CD14-positive monocyte (primary cell): ENCODE results near the gene RAB43. TPM values are rescaled to one million over a fixed set of nuclear protein-coding genes. Genes with fewer than 3 reads are reported as not detected.

Experiments
- DNase-seq, 3 donors: peaks; one replicate each; pipeline ENCODE4 v3.0.0-alpha.2; 2011 to 2022
- H2AFZ ChIP-seq: 2 replicates; pipeline ENCODE4 v1.6.0; 2012; ENCODE audit warnings: mild to moderate bottlenecking, low read depth, low read length, inconsistent platforms; ENCODE audit not compliant: insufficient read depth, poor library complexity, severe bottlenecking
- H3K27ac ChIP-seq, 2 donors: 1 replicate in 1 of 2; 2 replicates in 1 of 2; pipeline ENCODE4 v1.5.1; 2012 to 2013; ENCODE audit warnings: low read length in 2 of 2, control low read depth in 1 of 2, inconsistent platforms in 1 of 2, low read depth in 1 of 2, mild to moderate bottlenecking in 1 of 2
- H3K27me3 ChIP-seq, 2 donors: one replicate each; pipeline versions ENCODE4 v1.6.0 to v1.6.1; 2011 to 2013; ENCODE audit warnings: low read length in 2 of 2; ENCODE audit not compliant: control insufficient read depth in 2 of 2, insufficient read depth in 2 of 2
- H3K36me3 ChIP-seq, 2 donors: replicated peaks in 1 of 2; 1 replicate in 1 of 2; 2 replicates in 1 of 2; pipeline versions ENCODE4 v1.5.1 to v1.6.1; 2012 to 2013; ENCODE audit warnings: low read length in 2 of 2, control low read depth in 1 of 2, inconsistent platforms in 1 of 2, mild to moderate bottlenecking in 1 of 2; ENCODE audit not compliant: insufficient read depth in 2 of 2, control insufficient read depth in 1 of 2
- H3K4me1 ChIP-seq, 2 donors: 1 replicate in 1 of 2; 2 replicates in 1 of 2; pipeline versions ENCODE4 v1.5.1 to v1.6.1; 2012 to 2013; ENCODE audit warnings: low read length in 2 of 2, control low read depth in 1 of 2, inconsistent platforms in 1 of 2, mild to moderate bottlenecking in 1 of 2, moderate library complexity in 1 of 2; ENCODE audit not compliant: insufficient read depth in 2 of 2, control insufficient read depth in 1 of 2
- H3K4me2 ChIP-seq: replicated peaks from 2 replicates; pipeline ENCODE3; 2012; ENCODE audit warnings: low read length, moderate library complexity, mild to moderate bottlenecking; ENCODE audit not compliant: poor library complexity, severe bottlenecking; ENCODE audit errors: extremely low read depth
- H3K4me3 ChIP-seq, 3 experiments: fragments of 200-600 bp in 1 of 3; sonication (generic) in 1 of 3; replicated peaks in 1 of 3; 1 replicate in 2 of 3; 2 replicates in 1 of 3; pipeline ENCODE4 v1.5.1; 2011 to 2013; ENCODE audit warnings: low read length in 3 of 3, mild to moderate bottlenecking in 3 of 3, control low read depth in 2 of 3, low read depth in 2 of 3, inconsistent platforms in 1 of 3, moderate library complexity in 1 of 3
- H3K79me2 ChIP-seq: 2 replicates; pipeline ENCODE4 v1.6.0; 2012; ENCODE audit warnings: mild to moderate bottlenecking, control low read depth, inconsistent platforms, low read length, moderate library complexity; ENCODE audit not compliant: insufficient read depth
- H3K9ac ChIP-seq: 2 replicates; pipeline ENCODE4 v1.6.0; 2017; ENCODE audit warnings: low read length, mild to moderate bottlenecking; ENCODE audit not compliant: insufficient read depth, poor library complexity, severe bottlenecking
- H3K9me3 ChIP-seq, 2 donors: replicated peaks in 1 of 2; 1 replicate in 1 of 2; 2 replicates in 1 of 2; pipeline versions ENCODE4 v1.5.1 to v1.6.1; 2012 to 2013; ENCODE audit warnings: low read length in 2 of 2, control low read depth in 1 of 2; ENCODE audit not compliant: control insufficient read depth in 1 of 2, insufficient read depth in 1 of 2
- H4K20me1 ChIP-seq: 2 replicates; pipeline ENCODE4 v1.6.0; 2012; ENCODE audit warnings: mild to moderate bottlenecking, low read length, control low read depth, moderate library complexity; ENCODE audit not compliant: insufficient read depth
- H3K27ac Mint-ChIP-seq, 7 donors: one replicate each; pipeline ENCODE4 v1.8.0; 2020; ENCODE audit warnings: mild to moderate bottlenecking in 7 of 7, mixed read lengths in 7 of 7, moderate library complexity in 6 of 7, inconsistent platforms in 2 of 7
- H3K27me3 Mint-ChIP-seq, 3 donors: one replicate each; pipeline ENCODE4 v1.8.0; 2021 to 2022; ENCODE audit warnings: low read depth in 3 of 3, mild to moderate bottlenecking in 3 of 3, mixed read lengths in 3 of 3, moderate library complexity in 3 of 3, inconsistent platforms in 1 of 3
- H3K36me3 Mint-ChIP-seq, 2 donors: one replicate each; pipeline ENCODE4 v1.8.0; 2020; ENCODE audit warnings: mixed read lengths in 2 of 2, inconsistent platforms in 1 of 2, mild to moderate bottlenecking in 1 of 2
- H3K4me1 Mint-ChIP-seq: one replicate; pipeline ENCODE4 v1.8.0; 2020; ENCODE audit warnings: mild to moderate bottlenecking, mixed read lengths
- H3K4me3 Mint-ChIP-seq, 2 donors: one replicate each; pipeline ENCODE4 v1.8.0; 2020; ENCODE audit warnings: mild to moderate bottlenecking in 2 of 2, mixed read lengths in 2 of 2, moderate library complexity in 1 of 2
- H3K9me3 Mint-ChIP-seq, 7 donors: one replicate each; pipeline ENCODE4 v1.8.0; 2020 to 2022; ENCODE audit warnings: mixed read lengths in 7 of 7, mild to moderate bottlenecking in 6 of 7, moderate library complexity in 6 of 7, inconsistent platforms in 2 of 7
- WGBS: methylation state at CpG from one replicate; pipeline ENCODE4 v1.1.5; 2013; ENCODE audit warnings: missing lambda C conversion rate; ENCODE audit not compliant: insufficient coverage; 5-methylcytosine and 5-hydroxymethylcytosine counted together
- intact Hi-C, 2 donors: fragments of 100-400 bp; cut with micrococcal nuclease; formaldehyde crosslinking; loops; one replicate each; pipeline versions ENCODE4 v1.15.0 to v1.15.1; 2023
- polyA plus RNA-seq, 3 donors: library from polyadenylated mRNA; depleted of rRNA in 1 of 3; unstranded in 2 of 3; stranded (reverse) in 1 of 3; fragments of 300-500 nt in 2 of 3; fragments of >200 nt in 1 of 3; fragmentation: Illumina TruSeq in 2 of 3; gene quantifications; 1 replicate in 2 of 3; 2 replicates in 1 of 3; pipeline ENCODE4 v1.2.3, GENCODE V29; 2012 to 2021
- TF ChIP-seq, protein P1 (sequence below): fragments of 200-600 bp; IDR thresholded peaks from one replicate; pipeline ENCODE4 v1.8.0; 2022; ENCODE audit warnings: antibody characterized with exemption, mild to moderate bottlenecking

RAB43 gene
- polyA plus RNA-seq, 3 donors: 7.1 to 15.5 (median 8.5) TPM

DNA sequence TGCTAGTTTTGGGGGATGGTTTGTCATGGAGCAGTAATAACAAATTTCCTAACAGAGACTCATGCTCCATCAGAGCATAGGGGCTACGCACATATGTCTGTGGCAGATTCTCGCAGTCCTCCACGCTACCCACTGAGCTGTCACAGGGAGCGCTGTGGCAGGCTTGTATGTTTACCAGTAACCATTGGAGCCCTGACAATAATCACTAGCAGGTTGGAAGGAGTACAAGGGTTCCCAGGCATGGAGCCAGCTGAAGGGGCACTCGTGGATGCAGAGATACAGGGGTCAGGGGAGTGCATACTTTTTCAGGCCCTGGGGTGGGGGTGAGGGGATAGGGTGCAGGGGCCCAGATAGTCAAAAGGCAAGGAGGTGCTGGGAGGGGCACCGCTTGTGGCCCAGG is 68.9 kb downstream of the RAB43 start:
- Histone ChIP-seq H3K4me1 (peaks cover 4 to 5% of the 10 kb centered on the region in 2 donors), H3K4me2 (no peak overlapping the region), H2AFZ (no peak overlapping the region), H3K36me3 (no peaks in the 10 kb centered on the region), H4K20me1 (no peaks in the 10 kb centered on the region), H3K9me3 (no peaks in the 10 kb centered on the region), H3K4me3 (no peak overlapping the region), H3K79me2 (no peaks in the 10 kb centered on the region), H3K27ac (no peak overlapping the region), H3K27me3 (peaks cover 0 to 2% of the 10 kb centered on the region in 2 donors), H3K9ac (no peak overlapping the region)
- no peak overlapping the region for H3K27ac Mint-ChIP-seq
- intact Hi-C loops: no loop called here
- DNase-seq: no peak
- H3K36me3 Mint-ChIP-seq: no peaks in the 10 kb centered on the region
- peaks cover 6% of the 10 kb centered on the region for H3K4me1 Mint-ChIP-seq
- no peak overlapping the region for H3K4me3 Mint-ChIP-seq
- TF ChIP-seq, protein P1, sequence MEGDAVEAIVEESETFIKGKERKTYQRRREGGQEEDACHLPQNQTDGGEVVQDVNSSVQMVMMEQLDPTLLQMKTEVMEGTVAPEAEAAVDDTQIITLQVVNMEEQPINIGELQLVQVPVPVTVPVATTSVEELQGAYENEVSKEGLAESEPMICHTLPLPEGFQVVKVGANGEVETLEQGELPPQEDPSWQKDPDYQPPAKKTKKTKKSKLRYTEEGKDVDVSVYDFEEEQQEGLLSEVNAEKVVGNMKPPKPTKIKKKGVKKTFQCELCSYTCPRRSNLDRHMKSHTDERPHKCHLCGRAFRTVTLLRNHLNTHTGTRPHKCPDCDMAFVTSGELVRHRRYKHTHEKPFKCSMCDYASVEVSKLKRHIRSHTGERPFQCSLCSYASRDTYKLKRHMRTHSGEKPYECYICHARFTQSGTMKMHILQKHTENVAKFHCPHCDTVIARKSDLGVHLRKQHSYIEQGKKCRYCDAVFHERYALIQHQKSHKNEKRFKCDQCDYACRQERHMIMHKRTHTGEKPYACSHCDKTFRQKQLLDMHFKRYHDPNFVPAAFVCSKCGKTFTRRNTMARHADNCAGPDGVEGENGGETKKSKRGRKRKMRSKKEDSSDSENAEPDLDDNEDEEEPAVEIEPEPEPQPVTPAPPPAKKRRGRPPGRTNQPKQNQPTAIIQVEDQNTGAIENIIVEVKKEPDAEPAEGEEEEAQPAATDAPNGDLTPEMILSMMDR: no peak
- H3K27me3 Mint-ChIP-seq: peaks cover 5 to 10% (median 8%) of the 10 kb centered on the region in 3 donors
- 98% methylated on average over 5 of the region's 6 CpGs for WGBS
- H3K9me3 Mint-ChIP-seq: peaks cover 5 to 12% (median 9%) of the 10 kb centered on the region in 7 donors

DNA sequence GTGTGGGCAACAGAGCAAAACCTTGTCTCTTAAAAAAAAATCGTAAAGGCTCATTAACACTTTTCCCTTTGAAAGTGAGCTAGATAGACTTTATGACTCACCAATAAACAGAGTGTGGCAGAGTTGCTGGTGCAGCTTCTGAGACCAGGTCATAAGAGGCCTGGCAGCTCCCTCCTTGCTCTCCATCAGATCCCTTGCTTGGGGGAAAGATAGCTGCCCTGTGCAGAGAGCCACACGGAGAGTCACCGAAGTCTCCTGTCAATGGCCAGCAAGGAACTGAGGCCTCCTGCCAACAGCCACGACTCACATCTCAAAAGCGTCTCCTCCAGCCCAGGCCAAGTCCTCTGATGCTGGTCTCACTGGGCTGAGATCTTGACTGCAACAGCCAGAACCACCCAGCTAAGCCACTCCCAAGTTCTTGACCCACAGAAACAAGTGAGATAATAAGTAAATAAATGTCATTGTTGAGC is 69.7 kb downstream of the RAB43 start:
- DNase-seq: no peak
- intact Hi-C loops: no loop called here
- H3K4me3 ChIP-seq: no peak overlapping the region
- Mint-ChIP-seq H3K27ac (no peak overlapping the region), H3K9me3 (peaks cover 5 to 13% (median 9%) of the 10 kb centered on the region in 7 donors), H3K36me3 (no peaks in the 10 kb centered on the region), H3K27me3 (peaks cover 7 to 15% (median 13%) of the 10 kb centered on the region in 3 donors), H3K4me1 (peaks cover 6% of the 10 kb centered on the region), H3K4me3 (no peak overlapping the region)
- no peak overlapping the region for H3K4me2 ChIP-seq
- peaks cover 4 to 5% of the 10 kb centered on the region in 2 donors for H3K4me1 ChIP-seq
- WGBS: 92% methylated on average over 5 of the region's 5 CpGs
- no peaks in the 10 kb centered on the region for H3K79me2 ChIP-seq
- no peaks in the 10 kb centered on the region for H3K9me3 ChIP-seq
- no peak overlapping the region for H2AFZ ChIP-seq
- H3K36me3 ChIP-seq: no peaks in the 10 kb centered on the region
- TF ChIP-seq, protein P1: no peak
- no peak overlapping the region for H3K27ac ChIP-seq
- H4K20me1 ChIP-seq: no peaks in the 10 kb centered on the region
- no peak overlapping the region for H3K9ac ChIP-seq
- peaks cover 0 to 9% of the 10 kb centered on the region in 2 donors for H3K27me3 ChIP-seq
